ENCODE results near the gene KLHDC8B.

Gene KLHDC8B

GRCh38 chr3:49171119-49171774 lies at the start of gene KLHDC8B:
Gene KLHDC8B (plus strand): TSS chr3:49171598. CDS start chr3:49172770, 1,172 bp downstream.
- peak; percentile 76 to 85 for DNase-seq

GRCh38 chr3:49122022-49122421 lies 49.4 kb upstream of the KLHDC8B start:
- DNase-seq, result no peak

- DNase-seq, result no peak
These were observed 48.9 kb upstream of the KLHDC8B start for GRCh38 chr3:49122451-49122850.

GRCh38 chr3:49122886-49123545 lies 48.4 kb upstream of the KLHDC8B start:
- DNase-seq, result no peak

DNA sequence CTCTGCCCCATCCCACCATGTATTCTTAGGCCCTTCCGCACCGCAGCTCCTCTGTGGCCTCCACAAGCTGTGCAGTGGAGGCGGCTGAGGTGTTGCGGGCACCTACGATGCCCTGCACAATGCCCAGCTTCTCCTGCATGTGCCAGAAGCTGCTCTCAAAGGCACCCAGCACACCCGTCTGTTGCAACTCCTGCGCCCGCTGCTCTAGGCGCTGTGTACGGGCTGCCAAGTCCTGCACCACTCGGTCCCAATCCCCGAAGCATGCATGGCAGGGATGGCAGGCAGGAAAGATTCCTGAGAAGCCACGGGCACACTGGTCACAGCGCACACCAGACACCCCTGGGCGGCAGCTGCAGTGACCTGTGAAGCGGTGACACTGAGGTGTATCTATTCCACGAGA lies 47.7 kb upstream of the KLHDC8B start:
- DNase-seq, result no peak

- no peak for DNase-seq
These were observed 47.2 kb upstream of the KLHDC8B start for GRCh38 chr3:49124203-49124602.

DNA sequence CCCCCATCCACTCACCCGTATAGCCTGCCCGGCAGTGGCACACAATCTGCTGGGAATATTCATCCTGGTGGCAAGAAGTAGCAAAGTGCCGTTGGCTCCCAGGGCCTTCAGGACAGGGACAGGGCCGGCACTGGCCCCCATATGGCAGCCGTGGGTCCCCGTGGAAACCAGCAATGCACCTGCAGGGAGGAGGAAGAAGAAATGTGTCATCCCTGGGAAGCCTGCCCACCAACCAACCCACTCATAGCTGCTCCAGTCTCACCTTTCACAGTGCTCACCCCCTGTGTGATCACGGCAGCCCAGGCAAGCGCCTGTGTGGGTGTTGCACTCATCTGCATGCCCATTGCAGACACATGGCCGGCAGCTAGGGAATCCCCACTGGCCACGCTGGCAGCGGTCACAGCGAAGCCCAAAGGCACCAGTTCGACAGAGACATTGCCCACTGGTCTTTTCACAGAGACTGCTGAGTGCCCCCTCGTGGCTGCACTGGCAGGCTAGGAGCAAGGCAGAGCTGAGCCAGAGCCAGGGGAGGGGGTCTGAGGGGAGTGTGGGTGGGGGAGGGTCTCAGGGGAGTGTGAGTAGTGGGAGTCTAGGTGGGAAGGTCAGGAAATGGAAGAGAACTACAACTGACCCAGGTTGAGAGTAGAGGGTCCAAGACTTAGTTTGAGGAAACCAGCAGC lies 46.3 kb upstream of the KLHDC8B start:
- DNase-seq, result no peak

- no peak for DNase-seq
These were observed 40.4 kb upstream of the KLHDC8B start for GRCh38 chr3:49131040-49131439.

- no peak for DNase-seq
These were observed 39.8 kb upstream of the KLHDC8B start for GRCh38 chr3:49131576-49131975.

- DNase-seq, result no peak
These were observed 39.3 kb upstream of the KLHDC8B start for GRCh38 chr3:49132073-49132436.

DNA sequence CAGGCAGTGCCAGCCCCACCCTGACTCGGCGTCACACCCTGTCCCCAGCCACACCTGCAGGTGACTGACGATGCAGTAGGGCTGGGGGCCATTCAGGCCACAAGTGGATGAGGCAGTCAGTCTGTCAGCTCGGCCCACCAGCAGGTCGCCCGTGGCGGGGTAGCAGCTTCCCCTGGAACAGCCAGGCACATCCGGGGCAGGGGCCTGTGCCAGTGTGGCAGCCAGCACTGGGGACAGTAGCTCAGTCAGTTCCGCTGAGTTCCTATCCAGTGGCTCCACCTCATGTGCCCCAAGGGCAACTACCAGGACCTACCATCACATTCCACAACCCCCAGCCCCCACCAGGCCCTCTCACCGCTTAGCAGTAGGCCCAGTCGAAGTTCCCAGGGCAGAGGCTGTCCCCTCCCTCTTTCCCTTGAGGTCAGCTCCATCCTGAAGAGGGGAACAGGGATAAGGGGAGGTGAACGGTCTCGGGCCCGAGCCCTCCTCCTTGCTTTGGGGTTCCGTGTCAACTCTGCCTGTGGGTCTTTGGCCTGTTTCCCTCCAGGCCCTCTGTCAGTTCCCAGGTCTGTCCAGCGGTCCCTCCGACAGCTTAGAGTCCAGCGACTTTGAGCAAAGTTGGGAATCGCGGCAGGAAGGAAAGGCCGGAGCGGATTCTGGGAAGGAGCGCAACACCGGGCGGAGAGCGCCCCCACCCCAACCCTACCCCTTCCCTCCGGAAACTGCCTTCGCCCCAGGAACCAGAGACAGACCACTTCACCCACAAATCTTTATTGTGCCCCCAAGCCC lies 38.8 kb upstream of the KLHDC8B start, which contains the start of gene LAMB2:
Gene LAMB2, minus strand, starts transcription at position 614 of the 789 bp plus-strand sequence. Its CDS starts 183 bp downstream, at position 431.
- DNase-seq, result no peak

DNA sequence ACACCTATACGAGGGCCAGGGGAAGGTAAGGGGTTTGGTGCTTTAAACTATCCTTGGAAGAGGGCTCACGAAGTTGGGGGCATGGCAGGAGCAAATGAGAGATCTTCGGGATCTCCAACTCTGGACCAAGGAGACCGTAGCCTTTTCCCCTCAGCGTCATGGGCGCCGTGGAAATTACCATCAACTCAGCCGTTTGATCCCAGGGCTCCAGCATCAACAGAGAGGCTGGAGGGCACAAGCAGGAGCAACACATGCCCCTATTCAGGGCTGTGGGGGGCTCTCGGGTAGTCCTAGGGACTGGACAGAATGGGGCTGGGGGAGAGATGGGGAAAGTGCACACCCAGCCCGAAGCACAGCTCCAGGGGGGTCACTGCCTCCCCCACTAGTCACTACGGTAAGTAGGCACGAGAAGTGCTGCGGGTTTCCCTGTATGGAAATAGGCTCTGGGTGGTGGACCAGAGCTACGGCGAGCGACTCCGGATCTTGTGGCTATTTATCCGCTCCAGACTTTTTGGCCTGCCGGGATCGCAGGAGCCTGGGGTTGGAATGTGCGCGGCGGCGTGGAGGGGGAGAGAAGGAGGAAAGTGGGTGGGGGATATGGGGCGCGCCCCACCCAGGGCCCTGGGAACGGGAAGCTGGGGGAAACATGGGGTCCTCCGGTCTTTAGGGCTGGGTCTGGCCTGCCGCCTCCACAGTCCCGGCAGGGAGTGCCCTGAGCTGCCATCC lies 38.0 kb upstream of the KLHDC8B start:
- no peak for DNase-seq

GRCh38 chr3:49134471-49135265 lies 36.7 kb upstream of the KLHDC8B start:
- no peak for DNase-seq

- no peak for DNase-seq
These were observed 35.9 kb upstream of the KLHDC8B start for GRCh38 chr3:49135499-49135898.

DNA sequence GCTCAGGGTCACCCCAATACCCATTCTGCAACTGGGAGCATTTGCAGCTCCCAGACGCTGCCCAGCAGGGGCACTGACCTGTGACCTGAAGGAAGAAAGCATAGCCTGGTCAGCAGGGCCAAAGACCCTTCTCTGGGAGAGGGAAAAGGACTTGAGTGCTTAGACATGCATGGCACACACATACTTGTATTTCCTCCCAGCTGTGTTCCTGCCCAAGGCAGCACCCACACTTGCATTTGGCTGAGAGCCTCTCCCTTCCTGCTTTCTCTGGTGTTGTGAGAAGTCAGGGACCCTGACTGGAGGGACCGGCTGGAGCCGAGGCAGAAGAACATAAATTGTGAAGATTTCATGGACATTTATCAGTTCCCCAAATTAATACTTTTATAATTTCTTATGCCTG lies 31.3 kb upstream of the KLHDC8B start:
- no peak for DNase-seq

GRCh38 chr3:49148159-49148558 lies 23.2 kb upstream of the KLHDC8B start:
- DNase-seq, result no peak

DNA sequence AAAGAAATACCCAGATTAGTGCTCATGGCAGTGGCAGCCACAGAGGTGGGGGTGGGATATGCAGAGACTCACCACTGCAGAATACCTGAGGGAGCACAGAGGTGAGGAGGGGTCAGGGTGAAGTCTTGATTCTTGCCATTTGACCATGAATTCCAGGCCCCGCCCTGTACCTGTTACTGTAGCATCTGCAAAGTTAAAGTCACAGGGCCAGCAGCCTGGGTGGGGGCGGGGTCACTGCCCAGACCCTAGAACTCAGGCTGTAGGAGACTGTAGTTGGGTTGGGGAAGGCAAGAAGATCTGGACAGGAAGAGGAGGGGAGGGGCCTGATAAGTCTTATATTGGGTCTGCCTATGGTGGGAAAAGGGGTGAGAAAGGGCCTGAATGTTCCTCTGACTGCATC lies 19.8 kb upstream of the KLHDC8B start:
- no peak for DNase-seq

DNA sequence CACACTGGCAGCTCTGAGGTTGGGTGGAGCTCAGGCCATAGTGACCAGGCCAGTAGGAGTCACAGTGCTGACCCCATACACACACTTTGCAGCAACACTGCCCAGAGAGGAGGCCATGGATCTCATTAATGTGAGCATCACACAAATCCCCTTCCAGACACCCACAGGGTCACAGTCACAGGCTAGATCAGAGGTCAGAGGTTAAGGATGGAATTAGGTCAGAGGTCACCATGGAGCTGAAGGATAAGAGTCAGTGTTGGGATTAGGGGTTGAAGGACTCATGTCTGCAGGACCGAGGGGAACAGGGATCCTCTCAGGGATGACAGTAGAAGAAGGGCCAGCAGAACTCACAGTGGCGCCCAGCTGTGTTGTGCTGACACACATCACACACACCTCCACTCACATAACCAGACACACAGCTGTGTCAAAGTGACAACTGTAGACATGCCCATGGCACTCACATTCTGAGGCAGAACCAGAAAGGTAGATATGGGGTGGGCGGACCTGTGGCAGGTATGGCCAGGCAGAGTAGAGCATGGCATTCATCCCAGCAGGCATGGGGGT lies 18.0 kb upstream of the KLHDC8B start:
- DNase-seq, result no peak

DNA sequence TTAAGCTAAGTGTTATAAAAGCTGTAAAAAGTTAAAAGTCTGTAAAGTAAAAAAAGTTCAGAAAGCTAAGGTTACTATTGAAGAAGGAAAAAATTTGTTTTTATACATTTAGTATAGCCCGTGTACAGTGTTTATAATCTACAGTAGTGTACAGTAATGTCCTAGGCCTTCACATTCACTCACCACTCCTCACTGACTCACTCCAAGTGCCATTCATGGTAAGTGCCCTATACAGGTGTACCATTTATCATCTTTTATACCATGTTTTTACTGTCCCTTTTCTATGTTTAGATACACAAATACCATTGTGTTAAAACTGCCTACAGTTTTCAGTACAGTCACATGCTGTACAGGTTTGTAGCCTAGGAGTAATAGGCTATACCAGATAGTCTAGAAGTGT lies 14.1 kb upstream of the KLHDC8B start:
- DNase-seq, result no peak

DNA sequence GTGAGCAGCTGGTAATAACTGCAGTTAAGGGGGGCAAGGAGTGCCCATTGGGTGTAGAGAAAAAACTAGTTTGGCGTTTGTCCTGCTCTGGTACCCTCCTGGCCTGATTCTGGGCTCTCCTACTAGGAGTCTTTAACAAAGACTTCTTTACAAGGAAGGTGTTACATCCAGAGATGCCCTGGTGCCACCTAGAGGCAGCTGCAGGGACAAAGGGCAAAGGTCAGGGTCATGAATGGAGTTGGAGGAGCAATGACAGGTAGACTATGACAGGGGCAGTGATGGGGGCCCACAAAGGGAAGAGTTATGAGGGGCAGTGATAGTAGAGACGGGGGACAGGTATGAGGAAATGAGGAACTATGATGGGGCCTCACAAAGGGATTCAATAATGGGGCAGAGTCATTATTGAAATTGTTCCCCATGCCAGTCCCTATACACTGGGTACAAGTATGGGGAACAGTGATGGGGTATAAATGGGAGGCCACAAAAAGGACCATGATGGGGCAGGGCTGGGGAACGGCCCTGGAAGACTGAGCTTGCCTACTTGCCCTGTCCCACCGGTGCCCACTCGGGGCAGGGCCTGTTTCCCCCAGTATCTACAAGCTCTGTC lies 13.2 kb upstream of the KLHDC8B start:
- DNase-seq, result peak; percentile 58 to 74

- no peak for DNase-seq
These were observed 12.6 kb upstream of the KLHDC8B start for GRCh38 chr3:49158792-49159191.

Data from CD4-positive, alpha-beta T cell treated with Interferon alpha-2 for 1 hour (primary cell).